ENCODE results near the gene USP53. TPM values are rescaled to one million over a fixed set of nuclear protein-coding genes. Genes with fewer than 3 reads are reported as not detected.

The USP53 gene
- total and polyA plus RNA-seq, 10 of the 15 experiments (the other 5 are each of a cell fraction or from before 2014, with no cell fraction given): 0.23 to 4.0 (median 2.7) TPM

DNA sequence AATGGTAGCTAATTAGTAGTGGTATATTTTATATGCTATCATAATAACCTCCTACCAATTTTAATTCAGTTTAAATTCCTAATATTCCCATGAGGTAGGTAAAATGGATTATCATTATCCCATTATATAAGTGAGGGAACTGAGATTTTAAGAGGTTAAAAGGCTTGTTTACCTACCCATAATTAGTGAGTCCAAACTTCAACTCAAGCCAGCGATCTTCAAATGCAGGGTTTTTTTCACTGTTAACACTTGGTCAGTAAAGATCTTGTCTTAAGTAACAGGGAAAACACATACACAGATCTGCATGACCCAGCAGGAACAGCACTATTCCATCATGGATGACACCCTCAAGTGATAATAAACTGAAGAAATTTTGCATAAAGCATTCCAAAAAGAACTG, 78.1 kb downstream of the USP53 start:
- in situ Hi-C loops (cut with MboI): loop anchor here (5.0 to 10.0 kb wide), 2 partner anchors 308 to 526 kb away; no protein-coding TSS in a partner anchor
- ATAC-seq (no peak), DNase-seq (ENCODE audit: low read depth, low spot score) (no peak), FAIRE-seq (no peak)
- RAD21 ChIA-PET (ENCODE audit: unreplicated experiment): no interaction called here
- no peak overlapping the region for H3K4me2 ChIP-seq (ENCODE audit: control insufficient read depth, insufficient read depth)
- H3K36me3 ChIP-seq (ENCODE audit: control insufficient read depth in 2 of 2, insufficient read depth in 2 of 2, low read length in 1 of 2): no peaks in the 10 kb centered on the region
- intact Hi-C loops (cut with micrococcal nuclease; ENCODE audit: unreplicated experiment): no loop called here
- H2AFZ ChIP-seq (ENCODE audit: control insufficient read depth, low read depth, low read length): no peak overlapping the region
- 88% methylated on average over 1 of the region's 1 CpG for WGBS (ENCODE audit: insufficient coverage, insufficient replicate concordance, low lambda C conversion rate, missing lambda C conversion rate)
- CTCF ChIA-PET: interaction anchor here (1.0 to 3.2 kb wide), 4 partner anchors 203 to 307 kb away, joined by 3 to 11 read pairs (median 3); no protein-coding TSS in a partner anchor
- no peaks in the 10 kb centered on the region for H3K9me3 ChIP-seq (replicated peaks; ENCODE audit: control insufficient read depth, insufficient read depth, low read length)
- no peaks in the 10 kb centered on the region for H4K20me1 ChIP-seq (ENCODE audit: control insufficient read depth, insufficient read depth)
- no peak overlapping the region for H3K4me3 ChIP-seq
- SMC1A ChIA-PET (ENCODE audit: uncharacterized antibody, unreplicated experiment): interaction anchor here (0.8 to 2.2 kb wide), 2 partner anchors 9 to 248 kb away, joined by 3 to 10 read pairs; a partner anchor contains a TSS
- H3K27ac ChIP-seq (ENCODE audit: control insufficient read depth, insufficient read depth): no peak overlapping the region
- H3K79me2 ChIP-seq (ENCODE audit: control insufficient read depth, insufficient read depth, low read length): no peaks in the 10 kb centered on the region
- BruUV-seq (replicated peaks): no TSS peak
- no peaks in the 10 kb centered on the region for H3K4me1 ChIP-seq (ENCODE audit: control insufficient read depth, insufficient read depth, low read length)
- no peaks in the 10 kb centered on the region for H3K27me3 ChIP-seq (replicated peaks in 1 of 2; ENCODE audit: control insufficient read depth in 2 of 2, insufficient read depth in 2 of 2, low read length in 1 of 2)
- TF ChIP-seq RB1 (IDR thresholded peaks at IDR 0.05; ENCODE audit: borderline replicate concordance) (no peak), NR2F1 (conservative IDR thresholded peaks at IDR 0.05) (no peak)
- POLR2A ChIA-PET: no interaction called here
- H3K9ac ChIP-seq (ENCODE audit: control insufficient read depth, insufficient read depth, low read length): no peak overlapping the region

DNA sequence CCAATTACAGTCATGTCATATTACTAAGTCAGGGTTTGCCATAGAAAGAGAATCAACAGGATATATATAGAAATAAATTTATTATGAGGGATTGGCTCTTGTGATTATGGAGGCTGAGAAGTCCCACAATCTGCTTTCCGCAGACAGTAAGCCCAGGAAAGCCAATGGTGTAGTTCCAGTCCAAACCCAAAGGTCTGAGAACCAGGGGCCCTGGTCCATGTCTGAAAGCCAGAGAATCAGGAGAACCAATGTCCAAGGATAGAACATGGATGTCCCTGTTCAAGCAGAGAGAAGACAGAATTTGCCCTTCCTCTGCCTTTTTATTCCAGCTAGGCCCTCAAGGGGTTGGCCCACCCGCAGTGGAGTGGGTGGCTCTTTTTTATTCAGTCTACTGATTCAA, 83.8 kb downstream of the USP53 start:
- TF ChIP-seq, protein P1, sequence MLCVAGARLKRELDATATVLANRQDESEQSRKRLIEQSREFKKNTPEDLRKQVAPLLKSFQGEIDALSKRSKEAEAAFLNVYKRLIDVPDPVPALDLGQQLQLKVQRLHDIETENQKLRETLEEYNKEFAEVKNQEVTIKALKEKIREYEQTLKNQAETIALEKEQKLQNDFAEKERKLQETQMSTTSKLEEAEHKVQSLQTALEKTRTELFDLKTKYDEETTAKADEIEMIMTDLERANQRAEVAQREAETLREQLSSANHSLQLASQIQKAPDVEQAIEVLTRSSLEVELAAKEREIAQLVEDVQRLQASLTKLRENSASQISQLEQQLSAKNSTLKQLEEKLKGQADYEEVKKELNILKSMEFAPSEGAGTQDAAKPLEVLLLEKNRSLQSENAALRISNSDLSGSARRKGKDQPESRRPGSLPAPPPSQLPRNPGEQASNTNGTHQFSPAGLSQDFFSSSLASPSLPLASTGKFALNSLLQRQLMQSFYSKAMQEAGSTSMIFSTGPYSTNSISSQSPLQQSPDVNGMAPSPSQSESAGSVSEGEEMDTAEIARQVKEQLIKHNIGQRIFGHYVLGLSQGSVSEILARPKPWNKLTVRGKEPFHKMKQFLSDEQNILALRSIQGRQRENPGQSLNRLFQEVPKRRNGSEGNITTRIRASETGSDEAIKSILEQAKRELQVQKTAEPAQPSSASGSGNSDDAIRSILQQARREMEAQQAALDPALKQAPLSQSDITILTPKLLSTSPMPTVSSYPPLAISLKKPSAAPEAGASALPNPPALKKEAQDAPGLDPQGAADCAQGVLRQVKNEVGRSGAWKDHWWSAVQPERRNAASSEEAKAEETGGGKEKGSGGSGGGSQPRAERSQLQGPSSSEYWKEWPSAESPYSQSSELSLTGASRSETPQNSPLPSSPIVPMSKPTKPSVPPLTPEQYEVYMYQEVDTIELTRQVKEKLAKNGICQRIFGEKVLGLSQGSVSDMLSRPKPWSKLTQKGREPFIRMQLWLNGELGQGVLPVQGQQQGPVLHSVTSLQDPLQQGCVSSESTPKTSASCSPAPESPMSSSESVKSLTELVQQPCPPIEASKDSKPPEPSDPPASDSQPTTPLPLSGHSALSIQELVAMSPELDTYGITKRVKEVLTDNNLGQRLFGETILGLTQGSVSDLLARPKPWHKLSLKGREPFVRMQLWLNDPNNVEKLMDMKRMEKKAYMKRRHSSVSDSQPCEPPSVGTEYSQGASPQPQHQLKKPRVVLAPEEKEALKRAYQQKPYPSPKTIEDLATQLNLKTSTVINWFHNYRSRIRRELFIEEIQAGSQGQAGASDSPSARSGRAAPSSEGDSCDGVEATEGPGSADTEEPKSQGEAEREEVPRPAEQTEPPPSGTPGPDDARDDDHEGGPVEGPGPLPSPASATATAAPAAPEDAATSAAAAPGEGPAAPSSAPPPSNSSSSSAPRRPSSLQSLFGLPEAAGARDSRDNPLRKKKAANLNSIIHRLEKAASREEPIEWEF (IDR thresholded peaks at IDR 0.05; ENCODE audit: insufficient replicate concordance, low read depth, low read length): no peak
- TF ChIP-seq, protein P2, sequence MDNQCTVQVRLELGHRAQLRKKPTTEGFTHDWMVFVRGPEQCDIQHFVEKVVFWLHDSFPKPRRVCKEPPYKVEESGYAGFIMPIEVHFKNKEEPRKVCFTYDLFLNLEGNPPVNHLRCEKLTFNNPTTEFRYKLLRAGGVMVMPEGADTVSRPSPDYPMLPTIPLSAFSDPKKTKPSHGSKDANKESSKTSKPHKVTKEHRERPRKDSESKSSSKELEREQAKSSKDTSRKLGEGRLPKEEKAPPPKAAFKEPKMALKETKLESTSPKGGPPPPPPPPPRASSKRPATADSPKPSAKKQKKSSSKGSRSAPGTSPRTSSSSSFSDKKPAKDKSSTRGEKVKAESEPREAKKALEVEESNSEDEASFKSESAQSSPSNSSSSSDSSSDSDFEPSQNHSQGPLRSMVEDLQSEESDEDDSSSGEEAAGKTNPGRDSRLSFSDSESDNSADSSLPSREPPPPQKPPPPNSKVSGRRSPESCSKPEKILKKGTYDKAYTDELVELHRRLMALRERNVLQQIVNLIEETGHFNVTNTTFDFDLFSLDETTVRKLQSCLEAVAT (IDR thresholded peaks at IDR 0.05): no peak
- TF ChIP-seq TARDBP (IDR thresholded peaks at IDR 0.05; ENCODE audit: borderline replicate concordance): no peak
- TF ChIP-seq MXI1 (IDR thresholded peaks at IDR 0.05; ENCODE audit: low read depth, low read length): no peak
- no peak for TF ChIP-seq MYB (IDR thresholded peaks at IDR 0.05; ENCODE audit: borderline replicate concordance, low read depth, low read length)
- no peak for TF ChIP-seq STAT1 (conservative IDR thresholded peaks at IDR 0.05)
- TF ChIP-seq CHD2 (IDR thresholded peaks at IDR 0.05; ENCODE audit: borderline replicate concordance, low read depth, low read length): no peak
- no peak for TF ChIP-seq HCFC1 (IDR thresholded peaks at IDR 0.05; ENCODE audit: low read length)
- TF ChIP-seq GABPA (IDR thresholded peaks at IDR 0.05; ENCODE audit: low read depth): no peak
- no peak for TF ChIP-seq SRF (IDR thresholded peaks at IDR 0.05; ENCODE audit: low read depth in 2 of 2, low read length in 2 of 2)
- no peak overlapping the region for H3K27ac ChIP-seq (ENCODE audit: control insufficient read depth, insufficient read depth)
- in situ Hi-C loops (cut with MboI): loop anchor here (10.0 kb wide), 1 partner anchor 532 kb away; no protein-coding TSS in a partner anchor
- no peak overlapping the region for H2AFZ ChIP-seq (ENCODE audit: control insufficient read depth, low read depth, low read length)
- WGBS (ENCODE audit: insufficient coverage, insufficient replicate concordance, low lambda C conversion rate, missing lambda C conversion rate): 95% methylated on average over 2 of the region's 2 CpGs
- intact Hi-C loops (cut with micrococcal nuclease; ENCODE audit: unreplicated experiment): no loop called here
- H3K4me3 ChIP-seq: no peak overlapping the region
- ChIA-PET POLR2A (no interaction called here), RAD21 (ENCODE audit: unreplicated experiment) (no interaction called here), CTCF (no interaction called here), SMC1A (ENCODE audit: uncharacterized antibody, unreplicated experiment) (no interaction called here)
- ATAC-seq: no peak
- BruUV-seq (replicated peaks): no TSS peak
- no peaks in the 10 kb centered on the region for H4K20me1 ChIP-seq (ENCODE audit: control insufficient read depth, insufficient read depth)
- H3K27me3 ChIP-seq (replicated peaks in 1 of 2; ENCODE audit: control insufficient read depth in 2 of 2, insufficient read depth in 2 of 2, low read length in 1 of 2): no peaks in the 10 kb centered on the region
- H3K4me2 ChIP-seq (ENCODE audit: control insufficient read depth, insufficient read depth): no peak overlapping the region
- no peak for DNase-seq (ENCODE audit: low read depth, low spot score)
- peaks cover 26% of the 10 kb centered on the region for H3K79me2 ChIP-seq (ENCODE audit: control insufficient read depth, insufficient read depth, low read length)
- H3K36me3 ChIP-seq (ENCODE audit: control insufficient read depth in 2 of 2, insufficient read depth in 2 of 2, low read length in 1 of 2): no peaks in the 10 kb centered on the region
- no peaks in the 10 kb centered on the region for H3K4me1 ChIP-seq (ENCODE audit: control insufficient read depth, insufficient read depth, low read length)
- FAIRE-seq: no peak
- no peaks in the 10 kb centered on the region; the same call in 2 of the 3 replicates for H3K9me3 ChIP-seq (replicated peaks; ENCODE audit: control insufficient read depth, insufficient read depth, low read length)
- H3K9ac ChIP-seq (ENCODE audit: control insufficient read depth, insufficient read depth, low read length): no peak overlapping the region

Measured in GM12878 (cell line).